Prostate gland (tissue), 2 donors: ENCODE measurements around the gene SF1. TPM values are rescaled to one million over a fixed set of nuclear protein-coding genes. Genes with fewer than 3 reads are reported as not detected.

Experiments used
- DNase-seq: peaks from one replicate; pipeline ENCODE4 v3.0.0-alpha.2; 2019; ENCODE audit warnings: low spot score
- H3K27ac ChIP-seq, 2 donors: fragments of 200-600 bp; sonication (generic); 2 replicates each; pipeline ENCODE4 v1.5.1; 2017 to 2019
- H3K27me3 ChIP-seq: fragments of 200-600 bp; sonication (generic); replicated peaks from 2 replicates; pipeline ENCODE4 v1.5.1; 2019; ENCODE audit not compliant: insufficient read depth
- H3K36me3 ChIP-seq, 2 donors: fragments of 200-600 bp; sonication (generic); 1 replicate in 1 of 2; 2 replicates in 1 of 2; pipeline versions ENCODE4 v1.5.1 to v1.8.1; 2017 to 2019
- H3K4me1 ChIP-seq: fragments of 200-600 bp; sonication (generic); replicated peaks from 2 replicates; pipeline ENCODE4 v1.5.1; 2019
- H3K4me3 ChIP-seq, 2 donors: fragments of 200-600 bp; sonication (generic); 2 replicates each; pipeline ENCODE4 v1.5.1; 2017 to 2019
- H3K9me3 ChIP-seq: fragments of 200-600 bp; sonication (generic); 2 replicates; pipeline ENCODE4 v1.5.1; 2017
- CTCF ChIP-seq, 4 experiments: fragments of 200-600 bp in 2 of 4; fragments of 450-650 bp in 2 of 4; sonication (generic) in 2 of 4; IDR thresholded peaks; 1 replicate in 3 of 4; 2 replicates in 1 of 4; pipeline ENCODE4 v1.5.1; 2016 to 2019; ENCODE audit warnings: antibody characterized with exemption in 4 of 4, mild to moderate bottlenecking in 2 of 4, moderate library complexity in 2 of 4
- POLR2A ChIP-seq: fragments of 450-650 bp; IDR thresholded peaks from one replicate; pipeline ENCODE4 v1.6.1; 2016; ENCODE audit warnings: antibody characterized with exemption, mild to moderate bottlenecking
- POLR2AphosphoS5 ChIP-seq: sonication (generic); formaldehyde crosslinking; IDR thresholded peaks from one replicate; pipeline ENCODE4 v1.6.1; 2017; ENCODE audit warnings: antibody characterized with exemption
- WGBS: methylation state at CpG from one replicate; pipeline ENCODE4 v1.1.5; 2018; 5-methylcytosine and 5-hydroxymethylcytosine counted together
- intact Hi-C: fragments of 100-400 bp; cut with DNase I; formaldehyde crosslinking; loops from one replicate; pipeline ENCODE4 v1.14.2; 2022
- total RNA-seq, 2 donors: library from RNA; depleted of rRNA; stranded (reverse); fragments of >200 nt; gene quantifications; one replicate each; pipeline ENCODE4 v1.1.0, GENCODE V29; 2016

Gene SF1
- total RNA-seq, 2 donors from 2014 or later: 263 to 409 TPM

GRCh38 chr11:64736654-64737053, 41.7 kb downstream of the SF1 start:
- DNase-seq: no peak

GRCh38 chr11:64735725-64736259, 42.5 kb downstream of the SF1 start:
- no peak for DNase-seq
- Histone ChIP-seq H3K27me3 (no peaks in the 10 kb centered on the region), H3K9me3 (no peaks in the 10 kb centered on the region), H3K4me3 (no peak overlapping the region), H3K4me1 (no peaks in the 10 kb centered on the region), H3K27ac (no peak overlapping the region), H3K36me3 (no peaks in the 10 kb centered on the region)
- TF ChIP-seq POLR2A (no peak), POLR2AphosphoS5 (no peak), CTCF (IDR thresholded peaks at IDR 0.05) (no peak)
- 80% methylated on average over 4 of the region's 9 CpGs for WGBS
- intact Hi-C loops: no loop called here

More at GRCh38 chr11:64736654-64737053, 41.7 kb downstream of the SF1 start:
- no peak overlapping the region for H3K27ac ChIP-seq
- H3K36me3 ChIP-seq: no peaks in the 10 kb centered on the region
- TF ChIP-seq POLR2A: no peak
- no peak for TF ChIP-seq CTCF (IDR thresholded peaks at IDR 0.05)
- no peak for TF ChIP-seq POLR2AphosphoS5
- intact Hi-C loops: no loop called here
- no peaks in the 10 kb centered on the region for H3K9me3 ChIP-seq
- H3K27me3 ChIP-seq: no peaks in the 10 kb centered on the region
- no peaks in the 10 kb centered on the region for H3K4me1 ChIP-seq
- 98% methylated on average over 12 of the region's 15 CpGs for WGBS
- H3K4me3 ChIP-seq: no peak overlapping the region

GRCh38 chr11:64734811-64735724, 43.3 kb downstream of the SF1 start:
- no peaks in the 10 kb centered on the region for H3K36me3 ChIP-seq
- no peak for TF ChIP-seq CTCF (IDR thresholded peaks at IDR 0.05)
- TF ChIP-seq POLR2A: no peak
- no peak for TF ChIP-seq POLR2AphosphoS5

GRCh38 chr11:64731601-64732000, 46.7 kb downstream of the SF1 start:
- TF ChIP-seq CTCF (IDR thresholded peaks at IDR 0.05) (no peak), POLR2AphosphoS5 (no peak), POLR2A (no peak)
- Histone ChIP-seq H3K27me3 (no peaks in the 10 kb centered on the region), H3K36me3 (no peaks in the 10 kb centered on the region), H3K4me3 (no peak overlapping the region), H3K27ac (no peak overlapping the region), H3K9me3 (no peaks in the 10 kb centered on the region), H3K4me1 (no peaks in the 10 kb centered on the region)
- DNase-seq: no peak
- intact Hi-C loops: no loop called here
- WGBS: 90% methylated on average over 3 of the region's 3 CpGs

More at GRCh38 chr11:64734811-64735724, 43.3 kb downstream of the SF1 start:
- intact Hi-C loops: no loop called here
- no peak for DNase-seq
- no peak overlapping the region for H3K27ac ChIP-seq
- no peaks in the 10 kb centered on the region for H3K9me3 ChIP-seq
- H3K27me3 ChIP-seq: no peaks in the 10 kb centered on the region
- H3K4me1 ChIP-seq: no peaks in the 10 kb centered on the region
- H3K4me3 ChIP-seq: no peak overlapping the region
- 75% methylated on average over 23 of the region's 23 CpGs for WGBS
